Inflammatory macrophage treated with lipopolysaccharide for 4 hours (primary cell): ENCODE results near the gene ERC1.
"Not testable (repeated sequence)": the region's sequence is repeated elsewhere in the genome, so short reads cannot be mapped to it uniquely, and the experiment has no call there.

Experiments used
- DNase-seq: peaks from one replicate; pipeline ENCODE4 v3.0.0-alpha.2; 2020

Gene ERC1

GRCh38 chr12:988646-989045, 2.4 kb upstream of the ERC1 start:
- peak; percentile 38 for DNase-seq

GRCh38 chr12:989051-989450, 2.0 kb upstream of the ERC1 start:
- no peak for DNase-seq

DNA sequence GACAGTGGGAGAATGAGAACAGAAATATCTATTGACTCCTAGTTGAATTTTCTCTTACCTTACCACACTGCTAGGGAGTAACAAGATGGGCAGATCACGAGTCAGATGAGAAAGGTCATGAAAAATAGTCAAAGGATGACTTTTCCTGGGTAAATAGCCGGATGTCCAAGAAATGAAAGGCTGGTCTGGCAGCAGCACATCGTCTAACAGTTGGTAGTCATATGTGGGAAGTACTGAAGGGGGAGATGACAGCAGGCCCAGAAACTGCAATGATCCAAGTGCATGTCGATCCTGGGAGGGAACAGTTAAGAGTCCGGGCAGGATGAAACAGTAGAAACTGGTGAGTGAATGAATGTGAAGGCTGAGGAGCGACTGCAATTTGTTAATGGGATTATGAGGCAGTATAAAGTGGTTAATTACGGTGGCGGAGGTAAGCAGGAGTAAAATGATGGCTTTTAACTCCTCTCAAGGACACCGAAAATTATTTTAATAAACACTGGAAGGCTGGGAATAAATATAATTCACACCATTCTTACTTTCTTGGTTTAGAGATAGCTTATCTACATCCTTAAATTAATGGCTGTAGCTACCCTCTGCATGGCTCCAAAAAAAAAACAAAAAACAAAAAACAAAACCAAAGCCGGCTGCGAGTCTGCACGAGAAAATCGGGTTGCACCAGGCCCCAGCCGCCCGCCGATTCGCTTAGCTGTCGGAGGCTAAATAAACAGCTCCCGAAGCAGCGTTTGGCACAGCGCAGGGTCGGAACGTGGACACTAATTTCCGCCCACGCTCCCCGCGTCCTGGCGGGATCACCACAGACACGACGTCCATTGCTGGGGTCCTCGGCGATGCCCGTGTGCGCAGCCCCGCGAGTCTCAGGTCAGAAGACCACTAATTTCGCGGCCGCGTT, 1.0 kb upstream of the ERC1 start:
- peak; percentile 61 for DNase-seq

- no peak for DNase-seq
Observed at GRCh38 chr12:991350-992333, 619 bp downstream of the ERC1 start.

DNA sequence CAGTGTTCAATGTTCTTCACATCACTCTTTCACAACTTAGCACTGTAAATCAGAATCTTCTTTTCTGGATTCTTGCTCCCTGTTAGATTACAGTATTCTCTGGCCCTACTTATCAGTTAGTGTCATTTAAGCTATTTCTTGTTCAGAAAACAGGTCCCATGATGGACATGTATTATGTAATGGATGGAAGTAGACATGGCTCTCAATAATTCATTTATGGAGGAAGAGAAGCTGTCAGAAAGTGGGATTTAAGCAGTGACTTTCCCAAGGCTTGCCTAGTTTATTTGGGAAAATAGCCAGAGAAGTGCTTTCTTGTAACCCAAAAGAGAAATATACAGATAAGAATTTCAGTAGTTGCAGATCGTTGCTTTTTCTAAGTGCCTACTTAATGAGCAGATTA, 1.6 kb downstream of the ERC1 start:
- no peak for DNase-seq

- no peak for DNase-seq
Observed at GRCh38 chr12:996881-997280, 5.9 kb downstream of the ERC1 start.

GRCh38 chr12:997505-997904, 6.5 kb downstream of the ERC1 start:
- no peak for DNase-seq

- no peak for DNase-seq
Observed at GRCh38 chr12:998020-998874, 7.2 kb downstream of the ERC1 start.

GRCh38 chr12:999736-1000135, 8.7 kb downstream of the ERC1 start:
- not testable (repeated sequence) for DNase-seq

DNA sequence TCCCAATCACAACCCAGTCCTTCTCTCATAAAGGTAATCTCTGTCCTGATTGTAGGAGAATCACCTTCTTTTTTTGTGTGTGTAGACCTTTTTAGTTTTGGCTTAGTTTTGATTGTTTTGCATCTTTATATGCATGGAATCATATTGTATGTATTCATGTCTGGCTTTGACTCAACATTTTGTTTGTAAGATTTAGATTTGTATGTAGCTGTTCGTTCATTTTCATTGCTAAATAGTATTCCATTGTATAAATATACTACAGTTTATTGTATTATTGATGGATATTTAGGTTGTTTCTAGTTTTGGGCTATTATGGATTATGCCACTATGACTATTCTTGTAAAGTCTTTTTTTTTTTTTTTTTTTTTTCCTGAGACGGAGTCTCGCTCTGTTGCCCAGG, 10.5 kb downstream of the ERC1 start:
- DNase-seq = no peak

DNA sequence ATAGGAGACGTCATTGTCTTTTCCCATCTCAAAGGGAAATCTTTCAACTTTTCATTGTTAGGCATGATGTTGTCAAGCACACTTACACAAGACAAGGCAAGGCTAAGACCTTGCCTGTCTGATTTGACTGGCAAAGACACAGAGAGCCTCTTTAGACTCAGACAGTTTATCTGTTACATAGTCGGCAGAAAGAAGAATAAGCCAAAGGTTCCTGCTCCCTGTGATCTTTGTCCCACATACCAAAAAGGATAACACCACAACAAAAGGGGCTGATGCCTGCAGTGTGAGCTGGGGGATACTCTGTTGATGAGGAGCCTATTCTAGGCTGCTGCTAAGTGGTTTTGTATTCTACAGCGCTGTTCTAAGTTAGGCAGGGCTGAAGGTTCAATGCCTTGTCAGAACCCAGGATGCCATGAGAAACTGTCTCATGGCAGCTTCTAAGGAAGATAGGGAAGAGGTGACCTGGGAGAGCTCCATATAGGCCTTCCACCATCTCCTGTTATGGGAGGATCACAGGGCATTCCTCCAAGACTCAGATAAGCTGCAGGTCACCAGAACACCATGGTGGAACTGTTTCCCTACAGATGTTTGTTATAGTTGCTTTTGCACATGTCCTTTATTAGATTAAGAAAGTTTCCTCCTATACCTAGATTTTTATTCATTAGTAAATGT, 12.7 kb downstream of the ERC1 start:
- DNase-seq = no peak

GRCh38 chr12:1006255-1006654, 15.2 kb downstream of the ERC1 start:
- no peak for DNase-seq

DNA sequence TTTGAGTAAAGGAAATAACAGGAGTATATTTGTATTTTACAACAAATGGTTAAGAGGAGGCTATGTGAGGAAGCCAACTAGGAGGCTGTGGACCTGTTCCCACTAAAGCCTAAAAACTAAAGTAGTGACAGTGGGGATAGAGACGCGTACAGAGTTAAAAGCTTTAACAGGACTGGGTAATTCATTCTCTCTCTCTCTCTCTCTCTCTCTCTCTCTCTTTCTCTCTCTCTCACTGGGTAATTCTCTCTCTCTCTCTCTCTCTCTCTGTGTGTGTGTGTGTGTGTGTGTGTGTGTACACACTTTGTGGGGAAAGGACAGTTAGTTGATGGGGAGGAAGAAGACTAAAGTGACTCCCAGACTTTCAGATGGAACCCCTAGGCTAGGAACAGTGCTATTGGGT, 16.3 kb downstream of the ERC1 start:
- no peak for DNase-seq

- no peak for DNase-seq
Observed at GRCh38 chr12:1007994-1008393, 17.0 kb downstream of the ERC1 start.

DNA sequence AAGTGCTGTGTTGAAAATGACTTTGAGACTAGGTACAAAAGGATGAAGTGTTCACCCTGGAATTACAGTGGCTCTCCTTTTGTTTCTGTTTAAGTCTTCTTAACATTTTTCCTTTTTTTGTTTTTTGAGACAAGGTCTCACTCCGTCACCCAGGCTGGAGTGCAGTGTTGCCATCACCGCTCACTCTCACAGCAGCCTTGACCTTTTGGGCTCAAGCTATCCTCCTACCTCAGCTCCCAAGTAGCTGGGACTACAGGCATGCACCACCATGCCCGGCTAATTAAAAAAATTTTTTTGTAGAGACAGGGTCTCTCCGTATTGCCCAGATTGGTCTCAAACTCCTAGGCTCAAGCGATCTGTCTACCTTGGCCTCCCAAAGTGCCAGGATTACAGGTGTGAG, 20.1 kb downstream of the ERC1 start:
- no peak for DNase-seq

- DNase-seq = peak; percentile 55
Observed at GRCh38 chr12:1013618-1014489, 22.8 kb downstream of the ERC1 start.

DNA sequence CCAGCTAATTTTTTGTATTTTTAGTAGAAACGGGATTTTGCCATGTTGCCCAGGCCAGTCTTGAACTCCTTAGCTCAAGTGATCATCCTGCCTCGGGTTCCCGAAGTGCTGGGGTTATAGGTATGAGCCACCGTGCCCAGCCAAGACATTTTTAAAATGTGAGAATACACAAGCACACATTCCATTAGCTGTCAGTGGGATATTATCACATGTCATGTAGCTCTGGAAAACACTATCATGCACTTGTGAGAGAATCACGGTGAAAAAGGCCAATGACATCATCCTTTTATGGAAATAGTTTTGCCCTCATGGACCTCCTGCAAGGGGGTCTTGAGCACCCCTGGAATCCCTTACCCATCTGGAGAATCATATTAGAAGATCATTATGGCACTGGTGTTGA, 28.3 kb downstream of the ERC1 start:
- no peak for DNase-seq

GRCh38 chr12:1020389-1020788, 29.4 kb downstream of the ERC1 start:
- DNase-seq = no peak

GRCh38 chr12:1022032-1022970, 31.3 kb downstream of the ERC1 start:
- DNase-seq = no peak

DNA sequence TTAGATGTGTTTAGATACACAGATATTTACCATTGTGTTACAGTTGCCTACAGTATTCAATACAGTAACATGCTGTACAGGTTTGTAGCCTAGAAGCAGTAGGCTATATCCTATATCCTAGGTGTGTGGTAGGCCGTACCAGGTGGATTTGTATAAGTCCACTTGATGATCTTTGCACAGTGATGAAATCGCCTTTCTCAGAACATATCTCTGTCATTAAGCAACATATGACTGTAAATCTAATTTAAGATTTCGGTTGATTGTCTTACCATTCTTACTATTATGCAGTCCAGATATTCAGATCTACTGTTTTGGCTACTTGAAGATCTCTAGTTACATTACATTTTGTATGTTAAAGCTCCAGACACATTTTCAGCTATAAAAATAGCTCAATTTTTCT, 39.8 kb downstream of the ERC1 start:
- no peak for DNase-seq
